H9 (cell line): ENCODE data around the gene UBE2L5. TPM values are rescaled to one million over a fixed set of nuclear protein-coding genes. Genes with fewer than 3 reads are reported as not detected.

ENCODE experiments used
- DNase-seq: peaks from one replicate; pipeline ENCODE4 v3.0.0-alpha.2; 2017
- H2AFZ ChIP-seq: one replicate; pipeline ENCODE4 v1.6.1; 2013; ENCODE audit warnings: mild to moderate bottlenecking, low read length, control low read depth, moderate library complexity
- H2AK5ac ChIP-seq: 2 replicates; pipeline ENCODE4 v1.6.1; 2013; ENCODE audit warnings: low read length, control low read depth, mixed read lengths; ENCODE audit not compliant: insufficient read length
- H2BK120ac ChIP-seq: one replicate; pipeline ENCODE4 v1.6.1; 2013; ENCODE audit warnings: low read depth, mild to moderate bottlenecking, low read length, control low read depth, inconsistent platforms; ENCODE audit not compliant: poor library complexity, severe bottlenecking
- H2BK12ac ChIP-seq: 2 replicates; pipeline ENCODE4 v1.6.1; 2013; ENCODE audit warnings: low read length, control low read depth, mixed read lengths, low read depth; ENCODE audit not compliant: insufficient read length
- H2BK15ac ChIP-seq: 2 replicates; pipeline ENCODE4 v1.6.1; 2013; ENCODE audit warnings: low read depth, low read length, control low read depth
- H2BK20ac ChIP-seq: one replicate; pipeline ENCODE4 v1.6.1; 2013; ENCODE audit warnings: low read depth, mild to moderate bottlenecking, low read length, control low read depth, inconsistent platforms; ENCODE audit not compliant: poor library complexity, severe bottlenecking
- H2BK5ac ChIP-seq: 2 replicates; pipeline ENCODE4 v1.6.1; 2013; ENCODE audit warnings: low read length, control low read depth, mixed read lengths; ENCODE audit not compliant: insufficient read length
- H3K14ac ChIP-seq: 2 replicates; pipeline ENCODE4 v1.6.1; 2013; ENCODE audit warnings: low read length, control low read depth; ENCODE audit not compliant: insufficient read depth
- H3K18ac ChIP-seq: 2 replicates; pipeline ENCODE4 v1.6.1; 2013; ENCODE audit warnings: low read depth, mild to moderate bottlenecking, mixed read lengths, low read length, control low read depth; ENCODE audit not compliant: insufficient read length
- H3K23ac ChIP-seq: 2 replicates; pipeline ENCODE4 v1.6.1; 2013; ENCODE audit warnings: low read length, control low read depth, mixed read lengths, low read depth; ENCODE audit not compliant: insufficient read length
- H3K23me2 ChIP-seq: 2 replicates; pipeline ENCODE4 v1.6.1; 2013; ENCODE audit warnings: low read depth, mild to moderate bottlenecking, mixed read lengths, low read length, control low read depth; ENCODE audit not compliant: insufficient read length, poor library complexity, severe bottlenecking
- H3K27ac ChIP-seq: 2 replicates; pipeline ENCODE4 v1.5.1; 2013; ENCODE audit warnings: low read length, control low read depth, mixed read lengths, low read depth; ENCODE audit not compliant: insufficient read length
- H3K27me3 ChIP-seq: 2 replicates; pipeline ENCODE4 v1.6.1; 2013; ENCODE audit warnings: low read length, control low read depth, inconsistent platforms; ENCODE audit not compliant: insufficient read depth
- H3K4ac ChIP-seq: 2 replicates; pipeline ENCODE4 v1.6.1; 2013; ENCODE audit warnings: low read depth, mild to moderate bottlenecking, control low read depth, inconsistent platforms, low read length, moderate library complexity
- H3K4me1 ChIP-seq: 2 replicates; pipeline ENCODE4 v1.6.1; 2013; ENCODE audit warnings: low read length, control low read depth, inconsistent platforms; ENCODE audit not compliant: insufficient read depth
- H3K4me2 ChIP-seq: 2 replicates; pipeline ENCODE4 v1.6.1; 2013; ENCODE audit warnings: low read length, control low read depth, mixed read lengths; ENCODE audit not compliant: insufficient read length, insufficient read depth
- H3K56ac ChIP-seq: 2 replicates; pipeline ENCODE4 v1.6.1; 2013; ENCODE audit warnings: low read depth, mild to moderate bottlenecking, mixed read lengths, low read length, control low read depth; ENCODE audit not compliant: insufficient read length
- H3K79me1 ChIP-seq: 2 replicates; pipeline ENCODE4 v1.6.1; 2013; ENCODE audit warnings: low read depth, mild to moderate bottlenecking, moderate library complexity, low read length, control low read depth, inconsistent platforms; ENCODE audit not compliant: insufficient read depth, poor library complexity, severe bottlenecking
- H3K79me2 ChIP-seq: 2 replicates; pipeline ENCODE4 v1.6.1; 2013; ENCODE audit warnings: low read length, control low read depth, inconsistent platforms; ENCODE audit not compliant: insufficient read depth
- H3K9ac ChIP-seq: 2 replicates; pipeline ENCODE4 v1.6.1; 2013; ENCODE audit warnings: low read length, control low read depth, mixed read lengths; ENCODE audit not compliant: insufficient read length; ENCODE audit errors: extremely low read depth
- H3K9me3 ChIP-seq: one replicate; pipeline ENCODE4 v1.6.1; 2013; ENCODE audit warnings: low read depth, low read length, inconsistent platforms; ENCODE audit not compliant: control insufficient read depth
- H3T11ph ChIP-seq: one replicate; pipeline ENCODE4 v1.6.1; 2013; ENCODE audit warnings: mild to moderate bottlenecking, low read length, control low read depth, inconsistent platforms
- H4K20me1 ChIP-seq: one replicate; pipeline ENCODE4 v1.6.1; 2013; ENCODE audit not compliant: control insufficient read depth, insufficient read length, insufficient read depth
- H4K5ac ChIP-seq: 2 replicates; pipeline ENCODE4 v1.6.1; 2013; ENCODE audit warnings: low read depth, mild to moderate bottlenecking, mixed read lengths, low read length, control low read depth; ENCODE audit not compliant: insufficient read length
- H4K8ac ChIP-seq: replicated peaks from 2 replicates; pipeline ENCODE4 v1.6.1; 2013; ENCODE audit warnings: low read length, control low read depth, mixed read lengths, low read depth; ENCODE audit not compliant: insufficient read length
- H4K91ac ChIP-seq: 2 replicates; pipeline ENCODE4 v1.6.1; 2013; ENCODE audit warnings: low read depth, mild to moderate bottlenecking, moderate library complexity, mixed read lengths, low read length, control low read depth; ENCODE audit not compliant: insufficient read length
- H3K27ac Mint-ChIP-seq, 3 experiments: 2 replicates in 2 of 3; 3 replicates in 1 of 3; pipeline ENCODE4 v1.8.0; 2020 to 2021; ENCODE audit warnings: mixed read lengths in 3 of 3, mild to moderate bottlenecking in 1 of 3, moderate library complexity in 1 of 3
- H3K27me3 Mint-ChIP-seq: 2 replicates; pipeline ENCODE4 v1.8.0; 2021; ENCODE audit warnings: low read depth, mild to moderate bottlenecking, moderate library complexity, mixed read lengths
- H3K36me3 Mint-ChIP-seq, 3 experiments: 2 replicates in 2 of 3; 3 replicates in 1 of 3; pipeline ENCODE4 v1.8.0; 2020 to 2021; ENCODE audit warnings: low read depth in 3 of 3, mixed read lengths in 3 of 3; ENCODE audit not compliant: insufficient read depth in 1 of 3
- H3K4me1 Mint-ChIP-seq, 2 experiments: 2 replicates each; pipeline ENCODE4 v1.8.0; 2020; ENCODE audit warnings: mixed read lengths in 2 of 2
- H3K4me3 Mint-ChIP-seq, 2 experiments: 2 replicates in 1 of 2; 3 replicates in 1 of 2; pipeline ENCODE4 v1.8.0; 2020 to 2021; ENCODE audit warnings: mild to moderate bottlenecking in 2 of 2, mixed read lengths in 2 of 2, moderate library complexity in 1 of 2
- H3K9me3 Mint-ChIP-seq, 2 experiments: 2 replicates in 1 of 2; 3 replicates in 1 of 2; pipeline ENCODE4 v1.8.0; 2020; ENCODE audit warnings: mild to moderate bottlenecking in 2 of 2, mixed read lengths in 2 of 2, moderate library complexity in 1 of 2
- WGBS: extraction: QIAGEN DNeasy Blood & Tissue Kit; methylation state at CpG from one replicate; pipeline ENCODE4 v1.1.7; 2013; ENCODE audit warnings: missing lambda C conversion rate, low lambda C conversion rate, mixed read lengths; ENCODE audit not compliant: insufficient read length; ENCODE audit errors: extremely low coverage; 5-methylcytosine and 5-hydroxymethylcytosine counted together
- total RNA-seq: library from RNA; stranded (reverse); gene quantifications from 2 replicates; pipeline ENCODE4 v1.2.1, GENCODE V29; 2021
- TF ChIP-seq, protein P1 (sequence below): fragments of 200-600 bp; sonication (generic); conservative IDR thresholded peaks from 3 replicates; pipeline ENCODE4 v1.8.0; 2021; ENCODE audit warnings: antibody characterized with exemption, mild to moderate bottlenecking

The UBE2L5 gene
- total RNA-seq, 1 experiment from 2014 or later = 0.20 TPM

DNA sequence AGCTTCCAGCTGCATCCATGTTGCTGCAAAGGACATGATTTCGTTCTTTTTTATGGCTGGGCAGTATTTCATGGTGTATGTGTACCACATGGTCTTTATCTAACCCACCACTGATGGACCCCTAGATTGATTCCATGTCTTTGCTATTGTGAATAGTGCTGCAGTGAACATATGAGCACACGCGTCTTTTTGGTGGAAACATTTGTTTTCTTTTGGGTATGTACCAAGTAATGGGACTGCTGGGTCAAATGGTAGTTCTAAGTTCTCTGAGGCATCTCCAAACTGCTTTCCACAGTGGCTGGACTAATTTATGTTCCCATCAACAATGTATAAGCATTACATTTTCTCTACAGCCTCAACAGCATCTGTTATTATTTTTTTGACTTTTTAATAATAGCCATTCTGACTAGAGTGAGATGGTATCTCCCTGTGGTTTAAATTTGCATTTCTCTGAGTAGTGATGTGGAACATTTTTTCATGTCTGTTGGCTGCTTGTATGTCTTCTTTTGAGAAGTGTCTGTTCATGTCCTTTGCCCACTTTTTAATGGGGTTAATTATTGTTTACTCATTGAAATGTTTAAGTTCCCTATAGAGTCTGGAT is 6.8 kb upstream of the UBE2L5 start:
- Histone ChIP-seq H4K20me1 (no peaks in the 10 kb centered on the region), H3K9me3 (no peaks in the 10 kb centered on the region), H3K23me2 (no peaks in the 10 kb centered on the region), H3K4me1 (0 out of 2 replicates have a peak, but pooled peaks cover 1% of the 10 kb centered on the region), H4K5ac (no peak overlapping the region), H2BK15ac (no peak overlapping the region), H3K27me3 (no peaks in the 10 kb centered on the region), H2BK120ac (no peak overlapping the region), H2BK5ac (no peak overlapping the region), H2AFZ (no peak overlapping the region), H3T11ph (no peak overlapping the region), H3K9ac (no peak overlapping the region), H3K79me1 (no peaks in the 10 kb centered on the region), H3K14ac (no peak overlapping the region), H3K23ac (no peak overlapping the region), H2BK20ac (no peak overlapping the region), H4K8ac (no peak overlapping the region), H2AK5ac (no peak overlapping the region), H3K18ac (no peak overlapping the region), H4K91ac (no peak overlapping the region), H3K79me2 (no peaks in the 10 kb centered on the region), H3K27ac (no peak overlapping the region), H3K56ac (no peak overlapping the region), H3K4me2 (no peak overlapping the region), H3K4ac (no peak overlapping the region), H2BK12ac (no peak overlapping the region)
- Mint-ChIP-seq H3K4me3 (no peak overlapping the region), H3K27me3 (peaks cover 13% of the 10 kb centered on the region), H3K36me3 (no peaks in the 10 kb centered on the region), H3K27ac (no peak overlapping the region), H3K4me1 (peaks cover 1% of the 10 kb centered on the region in 2 experiments), H3K9me3 (no peaks in the 10 kb centered on the region)
- WGBS = no CpG with 5 or more reads among the region's 3 CpGs
- TF ChIP-seq, protein P1, sequence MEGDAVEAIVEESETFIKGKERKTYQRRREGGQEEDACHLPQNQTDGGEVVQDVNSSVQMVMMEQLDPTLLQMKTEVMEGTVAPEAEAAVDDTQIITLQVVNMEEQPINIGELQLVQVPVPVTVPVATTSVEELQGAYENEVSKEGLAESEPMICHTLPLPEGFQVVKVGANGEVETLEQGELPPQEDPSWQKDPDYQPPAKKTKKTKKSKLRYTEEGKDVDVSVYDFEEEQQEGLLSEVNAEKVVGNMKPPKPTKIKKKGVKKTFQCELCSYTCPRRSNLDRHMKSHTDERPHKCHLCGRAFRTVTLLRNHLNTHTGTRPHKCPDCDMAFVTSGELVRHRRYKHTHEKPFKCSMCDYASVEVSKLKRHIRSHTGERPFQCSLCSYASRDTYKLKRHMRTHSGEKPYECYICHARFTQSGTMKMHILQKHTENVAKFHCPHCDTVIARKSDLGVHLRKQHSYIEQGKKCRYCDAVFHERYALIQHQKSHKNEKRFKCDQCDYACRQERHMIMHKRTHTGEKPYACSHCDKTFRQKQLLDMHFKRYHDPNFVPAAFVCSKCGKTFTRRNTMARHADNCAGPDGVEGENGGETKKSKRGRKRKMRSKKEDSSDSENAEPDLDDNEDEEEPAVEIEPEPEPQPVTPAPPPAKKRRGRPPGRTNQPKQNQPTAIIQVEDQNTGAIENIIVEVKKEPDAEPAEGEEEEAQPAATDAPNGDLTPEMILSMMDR = no peak
- no peak for DNase-seq
